Measurements from ENCODE around the gene ZNF385B. TPM values are rescaled to one million over a fixed set of nuclear protein-coding genes. Genes with fewer than 3 reads are reported as not detected.

Gene ZNF385B
- total RNA-seq, 4 donors from 2014 or later: 9.7 to 24.9 (median 11.4) TPM

DNA sequence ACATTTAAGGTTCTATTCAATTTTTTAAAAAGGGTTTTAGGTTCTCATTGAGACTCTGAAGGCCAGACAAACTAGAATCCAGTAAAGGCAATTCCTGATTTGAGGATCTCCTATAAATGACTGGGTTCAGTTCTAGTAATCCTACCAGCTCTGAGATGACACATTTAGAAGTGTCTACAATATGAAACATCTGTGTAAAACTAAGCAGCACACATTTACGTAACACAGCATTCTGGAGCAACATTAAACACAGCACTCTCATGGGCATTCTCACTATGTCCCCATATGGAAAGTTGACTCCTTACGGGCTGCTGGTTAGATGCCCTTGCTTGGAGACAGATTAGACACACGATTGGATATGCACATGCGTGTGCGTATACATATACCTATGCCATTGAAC, 114.4 kb downstream of the ZNF385B start:
- in situ Hi-C loops (cut with MboI; ENCODE audit: low sequenced_read_pairs in 4 of 4): no loop called here
- Histone ChIP-seq H3K36me3 (no peaks in the 10 kb centered on the region), H3K4me1 (peaks cover 7 to 9% of the 10 kb centered on the region in 2 donors), H3K4me3 (no peak overlapping the region), H3K27me3 (no peaks in the 10 kb centered on the region), H3K27ac (no peak overlapping the region), H3K9me3 (no peaks in the 10 kb centered on the region)
- no peak for DNase-seq
- no peak for ATAC-seq
- no peak for TF ChIP-seq POLR2A (IDR thresholded peaks at IDR 0.05)
- TF ChIP-seq, protein P1, sequence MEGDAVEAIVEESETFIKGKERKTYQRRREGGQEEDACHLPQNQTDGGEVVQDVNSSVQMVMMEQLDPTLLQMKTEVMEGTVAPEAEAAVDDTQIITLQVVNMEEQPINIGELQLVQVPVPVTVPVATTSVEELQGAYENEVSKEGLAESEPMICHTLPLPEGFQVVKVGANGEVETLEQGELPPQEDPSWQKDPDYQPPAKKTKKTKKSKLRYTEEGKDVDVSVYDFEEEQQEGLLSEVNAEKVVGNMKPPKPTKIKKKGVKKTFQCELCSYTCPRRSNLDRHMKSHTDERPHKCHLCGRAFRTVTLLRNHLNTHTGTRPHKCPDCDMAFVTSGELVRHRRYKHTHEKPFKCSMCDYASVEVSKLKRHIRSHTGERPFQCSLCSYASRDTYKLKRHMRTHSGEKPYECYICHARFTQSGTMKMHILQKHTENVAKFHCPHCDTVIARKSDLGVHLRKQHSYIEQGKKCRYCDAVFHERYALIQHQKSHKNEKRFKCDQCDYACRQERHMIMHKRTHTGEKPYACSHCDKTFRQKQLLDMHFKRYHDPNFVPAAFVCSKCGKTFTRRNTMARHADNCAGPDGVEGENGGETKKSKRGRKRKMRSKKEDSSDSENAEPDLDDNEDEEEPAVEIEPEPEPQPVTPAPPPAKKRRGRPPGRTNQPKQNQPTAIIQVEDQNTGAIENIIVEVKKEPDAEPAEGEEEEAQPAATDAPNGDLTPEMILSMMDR (IDR thresholded peaks at IDR 0.05 in 4 of 5, conservative IDR thresholded peaks at IDR 0.05 in 1 of 5): no peak
- intact Hi-C loops (cut with DNase I; ENCODE audit: low total_unique reads): loop anchor here (10.0 kb wide), 1 partner anchor 522 kb away; no protein-coding TSS in a partner anchor

DNA sequence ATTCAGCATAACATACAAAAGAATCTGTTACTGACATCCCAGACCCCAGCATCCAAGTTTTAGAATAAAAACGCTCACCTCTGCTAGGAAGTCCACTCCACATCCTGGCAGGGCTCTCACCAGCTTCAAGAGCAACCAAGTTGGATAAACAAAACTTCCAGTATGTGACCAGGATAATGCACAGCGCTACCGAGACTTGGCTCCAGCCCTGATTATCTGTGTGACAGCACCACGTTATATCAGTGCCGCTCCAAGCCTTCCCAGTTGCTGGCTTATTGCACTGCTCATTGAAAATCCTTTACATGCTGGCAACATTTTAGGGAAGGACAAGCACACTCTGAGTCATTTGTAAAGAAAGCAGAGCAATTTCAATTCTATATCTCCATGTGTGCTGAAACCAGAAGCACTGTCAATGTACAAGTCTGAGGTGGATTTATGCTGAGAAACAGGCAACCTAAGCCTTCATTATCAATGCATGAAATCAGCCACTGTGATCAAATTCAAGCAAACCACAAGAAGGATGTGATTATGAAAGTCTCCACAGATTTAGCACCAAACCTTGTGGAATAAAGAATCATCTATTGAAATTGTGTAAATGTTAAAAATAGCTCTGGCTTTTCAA, 115.7 kb downstream of the ZNF385B start:
- DNase-seq: no peak
- Histone ChIP-seq H3K4me1 (peaks cover 9 to 17% of the 10 kb centered on the region in 2 donors), H3K9me3 (no peaks in the 10 kb centered on the region), H3K27me3 (no peaks in the 10 kb centered on the region), H3K27ac (no peak overlapping the region), H3K4me3 (no peak overlapping the region), H3K36me3 (no peaks in the 10 kb centered on the region)
- intact Hi-C loops (cut with DNase I; ENCODE audit: low total_unique reads) (loop anchor here (10.0 kb wide), 1 partner anchor 521 kb away; no protein-coding TSS in a partner anchor), in situ Hi-C loops (cut with MboI; ENCODE audit: low sequenced_read_pairs in 4 of 4) (no loop called here)
- TF ChIP-seq, protein P1 (IDR thresholded peaks at IDR 0.05 in 4 of 5, conservative IDR thresholded peaks at IDR 0.05 in 1 of 5): no peak
- no peak for TF ChIP-seq POLR2A (IDR thresholded peaks at IDR 0.05)
- no peak for ATAC-seq

DNA sequence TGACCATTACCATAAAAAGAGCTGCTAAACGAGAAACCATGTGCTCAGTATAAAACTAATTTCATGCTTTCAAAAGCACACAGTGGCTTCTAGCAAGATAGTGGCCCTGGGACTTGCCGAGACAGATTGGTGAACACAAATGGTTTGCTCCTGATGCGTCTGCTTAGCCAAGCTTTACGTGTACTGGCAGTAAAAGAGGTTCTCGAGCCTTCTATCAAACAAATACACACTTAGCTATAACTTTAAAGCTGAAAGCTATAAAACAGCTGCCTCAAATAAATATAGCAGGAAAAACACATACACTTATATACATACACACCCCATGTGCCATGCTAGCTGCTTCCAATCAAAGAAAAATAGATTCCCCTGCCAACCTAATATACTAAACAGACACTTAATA, 117.0 kb downstream of the ZNF385B start:
- intact Hi-C loops (cut with DNase I; ENCODE audit: low total_unique reads): loop anchor here (5.0 to 10.0 kb wide), 2 partner anchors 152 to 520 kb away; no protein-coding TSS in a partner anchor
- no peak overlapping the region for H3K27ac ChIP-seq

DNA sequence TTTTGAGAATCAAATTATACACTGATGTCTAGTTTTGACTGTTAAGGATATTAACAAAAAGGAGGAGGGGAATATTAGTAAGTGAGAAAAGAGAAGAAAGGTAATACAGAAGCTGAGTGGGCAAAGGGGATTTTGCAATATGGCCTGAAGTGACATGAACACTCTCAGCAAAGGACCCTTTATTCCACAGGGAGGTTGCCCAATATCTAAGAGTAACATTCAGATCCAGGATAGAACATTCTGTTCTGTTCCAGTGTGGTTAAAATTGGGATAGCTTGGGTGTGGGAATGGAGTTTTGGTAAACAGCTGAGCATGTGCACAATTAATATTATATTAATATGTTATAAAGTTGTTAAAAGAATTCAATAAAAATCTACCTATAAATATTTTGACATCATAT, 120.1 kb downstream of the ZNF385B start:
- Histone ChIP-seq H3K9me3 (no peaks in the 10 kb centered on the region), H3K27ac (peak overlapping the region in 3 of 4 donors; percentile 42 to 50 (median 49)), H3K4me3 (no peak overlapping the region), H3K27me3 (no peaks in the 10 kb centered on the region), H3K4me1 (peaks cover 0 to 18% of the 10 kb centered on the region in 2 donors), H3K36me3 (no peaks in the 10 kb centered on the region)
- ATAC-seq (peak; percentile 94 to 99), DNase-seq (peak; percentile 10 to 43)
- intact Hi-C loops (cut with DNase I; ENCODE audit: low total_unique reads): loop anchor here (5.0 to 10.0 kb wide), 2 partner anchors 149 to 517 kb away; no protein-coding TSS in a partner anchor
- in situ Hi-C loops (cut with MboI; ENCODE audit: low sequenced_read_pairs in 4 of 4): loop anchor here in 1 of 4 donors (5.0 kb wide), 1 partner anchor 319 kb away; no protein-coding TSS in a partner anchor
- TF ChIP-seq, protein P1 (IDR thresholded peaks at IDR 0.05 in 4 of 5, conservative IDR thresholded peaks at IDR 0.05 in 1 of 5): no peak
- TF ChIP-seq POLR2A (IDR thresholded peaks at IDR 0.05): no peak

More for the DNA sequence above, 117.0 kb downstream of the ZNF385B start:
- Histone ChIP-seq H3K27me3 (no peaks in the 10 kb centered on the region), H3K4me3 (no peak overlapping the region), H3K36me3 (no peaks in the 10 kb centered on the region), H3K4me1 (peaks cover 4 to 18% of the 10 kb centered on the region in 2 donors), H3K9me3 (no peaks in the 10 kb centered on the region)
- ATAC-seq (no peak), DNase-seq (no peak)
- in situ Hi-C loops (cut with MboI; ENCODE audit: low sequenced_read_pairs in 4 of 4): loop anchor here in 1 of 4 donors (5.0 kb wide), 1 partner anchor 322 kb away; no protein-coding TSS in a partner anchor
- TF ChIP-seq, protein P1 (IDR thresholded peaks at IDR 0.05 in 4 of 5, conservative IDR thresholded peaks at IDR 0.05 in 1 of 5): no peak
- TF ChIP-seq POLR2A (IDR thresholded peaks at IDR 0.05): no peak
